ENCODE data around the gene MAPK11. TPM values are rescaled to one million over a fixed set of nuclear protein-coding genes. Genes with fewer than 3 reads are reported as not detected.

The MAPK11 gene
- total and polyA plus RNA-seq, 10 of the 15 experiments (the other 5 are each of a cell fraction or from before 2014, with no cell fraction given) = 0.05 to 12.8 (median 3.7) TPM

GRCh38 chr22:50306753-50307749 lies 36.9 kb upstream of the MAPK11 start, which contains the start of gene PLXNB2 (continued):
- TF ChIP-seq ZBTB11 (CRISPR knock-in tag; IDR thresholded peaks at IDR 0.05) = no peak
- TF ChIP-seq MLLT1 (IDR thresholded peaks at IDR 0.05) = no peak
- no peak for TF ChIP-seq REST (IDR thresholded peaks at IDR 0.05; ENCODE audit: low read depth, low read length)
- no peak for TF ChIP-seq SP1 (IDR thresholded peaks at IDR 0.05; ENCODE audit: low read depth, low read length)
- peak; percentile 12 for TF ChIP-seq MEF2B (IDR thresholded peaks at IDR 0.05; ENCODE audit: partially characterized antibody, poor library complexity, severe bottlenecking)

Data from GM12878 (cell line).